CD4-positive, alpha-beta T cell treated with Interleukin-4 for 4 hours (primary cell): ENCODE results near the gene ZAR1.
"Not testable (repeated sequence)": the region's sequence is repeated elsewhere in the genome, so short reads cannot be mapped to it uniquely, and the experiment has no call there.

Experiments
- DNase-seq: peaks from one replicate; pipeline ENCODE4 v3.0.0-alpha.2; 2020

Gene ZAR1

GRCh38 chr4:48490012-48490679 lies at the start of gene ZAR1:
TSS of gene ZAR1 (plus strand) at chr4:48490252. CDS start at chr4:48490292, 40 bp downstream.
- no peak for DNase-seq

- not testable (repeated sequence) for DNase-seq
Observed at GRCh38 chr4:48440914-48441313, 49.1 kb upstream of the ZAR1 start.

GRCh38 chr4:48445704-48446103 lies 44.3 kb upstream of the ZAR1 start:
- peak; percentile 20 for DNase-seq

- DNase-seq: no peak
Observed at GRCh38 chr4:48446642-48447041, 43.4 kb upstream of the ZAR1 start.

- DNase-seq: no peak
Observed at GRCh38 chr4:48449151-48449550, 40.9 kb upstream of the ZAR1 start.

GRCh38 chr4:48450740-48451139 lies 39.3 kb upstream of the ZAR1 start:
- DNase-seq: no peak

GRCh38 chr4:48451656-48452055 lies 38.4 kb upstream of the ZAR1 start:
- not testable (repeated sequence) for DNase-seq

GRCh38 chr4:48454591-48454990 lies 35.5 kb upstream of the ZAR1 start:
- no peak for DNase-seq

- no peak for DNase-seq
Observed at GRCh38 chr4:48461000-48461399, 29.1 kb upstream of the ZAR1 start.

GRCh38 chr4:48462363-48462762 lies 27.7 kb upstream of the ZAR1 start:
- no peak for DNase-seq

- no peak for DNase-seq
Observed at GRCh38 chr4:48467442-48467841, 22.6 kb upstream of the ZAR1 start.

GRCh38 chr4:48467891-48468290 lies 22.2 kb upstream of the ZAR1 start:
- DNase-seq: no peak

- no peak for DNase-seq
Observed at GRCh38 chr4:48470137-48470536, 19.9 kb upstream of the ZAR1 start.

- no peak for DNase-seq
Observed at GRCh38 chr4:48470570-48470969, 19.5 kb upstream of the ZAR1 start.

GRCh38 chr4:48472794-48473193 lies 17.3 kb upstream of the ZAR1 start:
- DNase-seq: no peak

- no peak for DNase-seq
Observed at GRCh38 chr4:48475770-48476169, 14.3 kb upstream of the ZAR1 start.

- no peak for DNase-seq
Observed at GRCh38 chr4:48478273-48478672, 11.8 kb upstream of the ZAR1 start.

GRCh38 chr4:48481581-48481980 lies 8.5 kb upstream of the ZAR1 start:
- no peak for DNase-seq

GRCh38 chr4:48483006-48483776 lies 6.9 kb upstream of the ZAR1 start, which contains the start of gene SLC10A4:
TSS of gene SLC10A4 (plus strand) at chr4:48483343. CDS start at chr4:48483562, 219 bp downstream.
- no peak for DNase-seq

GRCh38 chr4:48483777-48484493 lies 6.1 kb upstream of the ZAR1 start:
- no peak for DNase-seq

- DNase-seq: no peak
Observed at GRCh38 chr4:48484494-48485168, 5.4 kb upstream of the ZAR1 start.

GRCh38 chr4:48489683-48490011 lies 405 bp upstream of the ZAR1 start:
- no peak for DNase-seq
